ENCODE data around the gene FGD4. TPM values are rescaled to one million over a fixed set of nuclear protein-coding genes. Genes with fewer than 3 reads are reported as not detected.

FGD4 gene
- total RNA-seq, 1 donor from 2014 or later: 51.1 TPM

- Histone ChIP-seq H3K4me3 (ENCODE audit: low read length in 3 of 3) (peak overlapping the region in 2 of 3 donors; percentile 36 to 53), H3K9me3 (ENCODE audit: control insufficient read depth in 3 of 3, low read length in 3 of 3) (no peaks in the 10 kb centered on the region), H3K9ac (ENCODE audit: low read depth in 1 of 3, low read length in 3 of 3) (peak overlapping the region; percentile 13 to 69 (median 66)), H3K27me3 (ENCODE audit: control insufficient read depth in 3 of 3, insufficient read depth in 3 of 3, low read length in 3 of 3) (no peaks in the 10 kb centered on the region), H3K36me3 (ENCODE audit: control insufficient read depth in 3 of 3, insufficient read depth in 3 of 3, low read length in 3 of 3) (no peaks in the 10 kb centered on the region), H3K27ac (ENCODE audit: low read depth, low read length) (peak overlapping the region; percentile 77), H3K4me1 (ENCODE audit: control insufficient read depth in 3 of 3, insufficient read depth in 3 of 3, low read length in 3 of 3) (peaks cover 3 to 5% (median 4%) of the 10 kb centered on the region in 3 donors)
Observed at GRCh38 chr12:32467959-32468863, 68.9 kb downstream of the FGD4 start.

DNA sequence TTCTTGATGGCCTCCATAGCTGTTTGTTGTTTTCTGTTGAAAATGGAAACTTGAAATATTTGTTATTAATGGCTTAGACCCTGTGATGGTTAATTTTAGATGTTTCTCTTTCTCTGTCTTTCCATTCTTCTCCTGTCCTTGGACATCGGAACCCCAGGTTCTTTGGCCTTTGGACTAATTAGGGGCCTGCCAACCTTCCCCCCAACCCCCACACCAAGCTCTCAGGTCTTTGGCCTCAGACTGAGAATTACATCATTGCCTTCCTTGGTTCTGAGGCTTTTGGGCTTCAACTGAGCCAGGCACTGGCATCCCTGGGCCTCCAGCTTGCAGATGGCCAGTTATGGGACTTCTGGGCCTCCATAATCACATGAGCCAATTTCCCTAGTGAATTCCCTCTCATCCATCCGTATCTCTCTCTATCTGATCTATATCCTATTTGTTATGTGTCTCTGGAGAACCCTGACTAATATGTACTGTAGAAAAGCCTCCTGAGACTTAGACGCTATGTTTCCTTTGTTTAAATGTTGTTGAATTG is 71.6 kb downstream of the FGD4 start:
- H3K4me3 ChIP-seq (ENCODE audit: low read length in 3 of 3): no peak overlapping the region
- H3K9me3 ChIP-seq (ENCODE audit: control insufficient read depth in 3 of 3, low read length in 3 of 3): no peaks in the 10 kb centered on the region
- no peaks in the 10 kb centered on the region for H3K36me3 ChIP-seq (ENCODE audit: control insufficient read depth in 3 of 3, insufficient read depth in 3 of 3, low read length in 3 of 3)
- H3K27me3 ChIP-seq (ENCODE audit: control insufficient read depth in 3 of 3, insufficient read depth in 3 of 3, low read length in 3 of 3): no peaks in the 10 kb centered on the region
- H3K4me1 ChIP-seq (ENCODE audit: control insufficient read depth in 3 of 3, insufficient read depth in 3 of 3, low read length in 3 of 3): peaks cover 3 to 5% (median 4%) of the 10 kb centered on the region in 3 donors
- H3K27ac ChIP-seq (ENCODE audit: low read depth, low read length): no peak overlapping the region
- no peak overlapping the region for H3K9ac ChIP-seq (ENCODE audit: low read depth in 1 of 3, low read length in 3 of 3)

GRCh38 chr12:32471591-32472001 is 72.2 kb downstream of the FGD4 start:
- no peak overlapping the region for H3K4me3 ChIP-seq (ENCODE audit: low read length in 3 of 3)
- H3K9me3 ChIP-seq (ENCODE audit: control insufficient read depth in 3 of 3, low read length in 3 of 3): no peaks in the 10 kb centered on the region
- H3K9ac ChIP-seq (ENCODE audit: low read depth in 1 of 3, low read length in 3 of 3): no peak overlapping the region
- no peaks in the 10 kb centered on the region for H3K27me3 ChIP-seq (ENCODE audit: control insufficient read depth in 3 of 3, insufficient read depth in 3 of 3, low read length in 3 of 3)
- no peak overlapping the region for H3K27ac ChIP-seq (ENCODE audit: low read depth, low read length)
- no peaks in the 10 kb centered on the region for H3K36me3 ChIP-seq (ENCODE audit: control insufficient read depth in 3 of 3, insufficient read depth in 3 of 3, low read length in 3 of 3)
- peaks cover 4 to 5% (median 5%) of the 10 kb centered on the region in 3 donors for H3K4me1 ChIP-seq (ENCODE audit: control insufficient read depth in 3 of 3, insufficient read depth in 3 of 3, low read length in 3 of 3)

DNA sequence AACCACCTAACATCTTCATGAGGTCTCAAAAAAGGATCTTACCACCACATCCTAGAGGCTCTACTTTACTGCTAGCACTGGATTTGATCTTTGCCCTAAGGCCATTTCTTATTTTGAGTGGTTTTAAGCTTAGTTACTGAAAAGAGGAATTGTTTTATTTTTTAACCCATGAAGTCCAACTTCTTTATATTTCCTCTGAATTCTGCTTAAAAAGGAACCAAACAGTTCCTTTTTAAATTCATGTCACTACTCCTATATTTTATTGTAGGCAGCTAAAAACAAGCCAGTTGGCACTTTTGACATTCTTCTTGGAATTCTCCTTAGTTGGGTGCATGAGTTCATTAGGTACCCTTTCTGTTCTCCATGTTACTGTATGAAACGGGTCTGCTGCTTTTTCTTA is 76.4 kb downstream of the FGD4 start:
- Histone ChIP-seq H3K4me3 (ENCODE audit: low read length in 3 of 3) (no peak overlapping the region), H3K4me1 (ENCODE audit: control insufficient read depth in 3 of 3, insufficient read depth in 3 of 3, low read length in 3 of 3) (peaks cover 0 to 2% (median 0%) of the 10 kb centered on the region in 3 donors), H3K27ac (ENCODE audit: low read depth, low read length) (no peak overlapping the region), H3K36me3 (ENCODE audit: control insufficient read depth in 3 of 3, insufficient read depth in 3 of 3, low read length in 3 of 3) (no peaks in the 10 kb centered on the region), H3K9me3 (ENCODE audit: control insufficient read depth in 3 of 3, low read length in 3 of 3) (no peaks in the 10 kb centered on the region), H3K9ac (ENCODE audit: low read depth in 1 of 3, low read length in 3 of 3) (no peak overlapping the region), H3K27me3 (ENCODE audit: control insufficient read depth in 3 of 3, insufficient read depth in 3 of 3, low read length in 3 of 3) (no peaks in the 10 kb centered on the region)

DNA sequence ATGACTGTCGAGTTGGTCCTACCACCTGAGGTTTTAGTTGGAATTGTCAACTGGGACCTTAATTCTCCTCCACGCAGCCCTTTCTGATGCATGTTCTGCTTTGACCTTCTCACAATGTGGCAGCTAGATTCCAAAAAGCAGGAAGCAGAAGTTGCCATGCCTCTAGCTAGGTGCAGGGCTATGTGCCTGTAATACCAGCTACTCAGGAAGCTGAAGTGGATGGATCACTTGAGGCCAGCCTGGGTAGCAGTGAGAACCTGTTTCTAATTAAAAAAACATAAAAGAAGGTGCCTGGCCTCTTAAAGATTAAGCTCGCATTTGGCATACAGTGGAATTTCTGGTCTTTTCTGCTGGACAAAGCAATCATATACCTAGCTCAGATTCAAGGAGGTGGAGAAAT is 77.1 kb downstream of the FGD4 start:
- Histone ChIP-seq H3K4me3 (ENCODE audit: low read length in 3 of 3) (no peak overlapping the region), H3K9me3 (ENCODE audit: control insufficient read depth in 3 of 3, low read length in 3 of 3) (no peaks in the 10 kb centered on the region), H3K27ac (ENCODE audit: low read depth, low read length) (no peak overlapping the region), H3K27me3 (ENCODE audit: control insufficient read depth in 3 of 3, insufficient read depth in 3 of 3, low read length in 3 of 3) (no peaks in the 10 kb centered on the region), H3K4me1 (ENCODE audit: control insufficient read depth in 3 of 3, insufficient read depth in 3 of 3, low read length in 3 of 3) (peaks cover 0 to 2% (median 0%) of the 10 kb centered on the region in 3 donors), H3K36me3 (ENCODE audit: control insufficient read depth in 3 of 3, insufficient read depth in 3 of 3, low read length in 3 of 3) (no peaks in the 10 kb centered on the region), H3K9ac (ENCODE audit: low read depth in 1 of 3, low read length in 3 of 3) (no peak overlapping the region)

DNA sequence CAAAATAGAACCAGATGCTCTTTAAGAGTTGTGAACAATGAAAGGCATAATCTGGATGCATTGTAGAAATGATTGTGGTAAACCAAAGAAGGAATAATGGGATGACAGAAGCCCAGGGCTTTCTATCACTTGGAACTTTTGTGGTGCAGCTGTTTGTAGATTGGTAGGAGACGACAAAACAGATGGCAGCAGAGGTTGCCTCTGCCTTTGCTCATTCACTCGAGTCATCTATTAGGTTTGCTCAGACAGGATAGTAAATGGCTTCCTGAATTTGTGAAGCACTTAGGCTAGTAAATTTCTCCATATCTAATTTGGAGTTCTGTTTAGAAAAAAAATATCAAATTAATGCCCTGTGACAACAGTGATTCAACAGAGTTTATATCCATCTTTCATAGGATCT is 78.4 kb downstream of the FGD4 start:
- H3K27me3 ChIP-seq (ENCODE audit: control insufficient read depth in 3 of 3, insufficient read depth in 3 of 3, low read length in 3 of 3): no peaks in the 10 kb centered on the region
- H3K4me3 ChIP-seq (ENCODE audit: low read length in 3 of 3): no peak overlapping the region
- H3K36me3 ChIP-seq (ENCODE audit: control insufficient read depth in 3 of 3, insufficient read depth in 3 of 3, low read length in 3 of 3): no peaks in the 10 kb centered on the region
- H3K9ac ChIP-seq (ENCODE audit: low read depth in 1 of 3, low read length in 3 of 3): no peak overlapping the region
- no peak overlapping the region for H3K27ac ChIP-seq (ENCODE audit: low read depth, low read length)
- no peaks in the 10 kb centered on the region for H3K9me3 ChIP-seq (ENCODE audit: control insufficient read depth in 3 of 3, low read length in 3 of 3)
- H3K4me1 ChIP-seq (ENCODE audit: control insufficient read depth in 3 of 3, insufficient read depth in 3 of 3, low read length in 3 of 3): peaks cover 0 to 6% (median under 1%) of the 10 kb centered on the region in 3 donors

- Histone ChIP-seq H3K4me1 (ENCODE audit: control insufficient read depth in 3 of 3, insufficient read depth in 3 of 3, low read length in 3 of 3) (peaks cover 5 to 11% (median 5%) of the 10 kb centered on the region in 3 donors), H3K9ac (ENCODE audit: low read depth in 1 of 3, low read length in 3 of 3) (no peak overlapping the region), H3K36me3 (ENCODE audit: control insufficient read depth in 3 of 3, insufficient read depth in 3 of 3, low read length in 3 of 3) (no peaks in the 10 kb centered on the region), H3K4me3 (ENCODE audit: low read length in 3 of 3) (no peak overlapping the region), H3K27me3 (ENCODE audit: control insufficient read depth in 3 of 3, insufficient read depth in 3 of 3, low read length in 3 of 3) (no peaks in the 10 kb centered on the region), H3K9me3 (ENCODE audit: control insufficient read depth in 3 of 3, low read length in 3 of 3) (no peaks in the 10 kb centered on the region), H3K27ac (ENCODE audit: low read depth, low read length) (no peak overlapping the region)
Observed at GRCh38 chr12:32478166-32478565, 78.8 kb downstream of the FGD4 start.

GRCh38 chr12:32478858-32479725 is 79.7 kb downstream of the FGD4 start:
- Histone ChIP-seq H3K9me3 (ENCODE audit: control insufficient read depth in 3 of 3, low read length in 3 of 3) (no peaks in the 10 kb centered on the region), H3K36me3 (ENCODE audit: control insufficient read depth in 3 of 3, insufficient read depth in 3 of 3, low read length in 3 of 3) (no peaks in the 10 kb centered on the region), H3K27me3 (ENCODE audit: control insufficient read depth in 3 of 3, insufficient read depth in 3 of 3, low read length in 3 of 3) (no peaks in the 10 kb centered on the region), H3K4me3 (ENCODE audit: low read length in 3 of 3) (no peak overlapping the region), H3K4me1 (ENCODE audit: control insufficient read depth in 3 of 3, insufficient read depth in 3 of 3, low read length in 3 of 3) (peaks cover 10 to 19% (median 12%) of the 10 kb centered on the region in 3 donors), H3K9ac (ENCODE audit: low read depth in 1 of 3, low read length in 3 of 3) (no peak overlapping the region), H3K27ac (ENCODE audit: low read depth, low read length) (no peak overlapping the region)

GRCh38 chr12:32482226-32482625 is 82.9 kb downstream of the FGD4 start:
- H3K27me3 ChIP-seq (ENCODE audit: control insufficient read depth in 3 of 3, insufficient read depth in 3 of 3, low read length in 3 of 3): no peaks in the 10 kb centered on the region
- H3K4me1 ChIP-seq (ENCODE audit: control insufficient read depth in 3 of 3, insufficient read depth in 3 of 3, low read length in 3 of 3): peaks cover 10 to 17% (median 12%) of the 10 kb centered on the region in 3 donors

More at GRCh38 chr12:32482226-32482625, 82.9 kb downstream of the FGD4 start:
- Histone ChIP-seq H3K9ac (ENCODE audit: low read depth in 1 of 3, low read length in 3 of 3) (no peak overlapping the region), H3K36me3 (ENCODE audit: control insufficient read depth in 3 of 3, insufficient read depth in 3 of 3, low read length in 3 of 3) (no peaks in the 10 kb centered on the region), H3K4me3 (ENCODE audit: low read length in 3 of 3) (no peak overlapping the region), H3K27ac (ENCODE audit: low read depth, low read length) (peak overlapping the region; percentile 55), H3K9me3 (ENCODE audit: control insufficient read depth in 3 of 3, low read length in 3 of 3) (no peaks in the 10 kb centered on the region)

All from skeletal muscle tissue (tissue), 4 donors.